Measurements from ENCODE around the gene FUT2. TPM values are rescaled to one million over a fixed set of nuclear protein-coding genes. Genes with fewer than 3 reads are reported as not detected.
A peak's percentile ranks its signal among the peaks of the same experiment; 100 is the strongest.

Gene FUT2
- total and polyA plus RNA-seq, 10 of the 15 experiments (the other 5 are each of a cell fraction or from before 2014, with no cell fraction given), result 0.02 to 0.13 (median 0.07) TPM; not detected in 7

GRCh38 chr19:48738557-48739403 is 43.0 kb downstream of the FUT2 start (continued):
- no peak for TF ChIP-seq E2F8 (IDR thresholded peaks at IDR 0.05; ENCODE audit: low read depth, partially characterized antibody)
- no peak for TF ChIP-seq TCF7 (IDR thresholded peaks at IDR 0.05; ENCODE audit: borderline replicate concordance)
- no peak for TF ChIP-seq JUNB (IDR thresholded peaks at IDR 0.05)
- no peak for TF ChIP-seq ZBED1 (IDR thresholded peaks at IDR 0.05; ENCODE audit: borderline replicate concordance)
- peak; percentile 26; the same call in 1 of the 2 replicates for TF ChIP-seq BACH1 (IDR thresholded peaks at IDR 0.05; ENCODE audit: borderline replicate concordance)
- TF ChIP-seq MEF2A (IDR thresholded peaks at IDR 0.05; ENCODE audit: insufficient read depth, low read depth, low read length), result no peak
- TF ChIP-seq CEBPZ (IDR thresholded peaks at IDR 0.05; ENCODE audit: low read depth, low read length), result no peak
- TF ChIP-seq DPF2 (IDR thresholded peaks at IDR 0.05), result 0 out of 2 replicates have a peak, but pooled peaks have one; percentile 47
- no peak for TF ChIP-seq ZSCAN29 (IDR thresholded peaks at IDR 0.05)
- TF ChIP-seq IRF4 (IDR thresholded peaks at IDR 0.05; ENCODE audit: low read depth, low read length), result no peak
- no peak for TF ChIP-seq HSF1 (IDR thresholded peaks at IDR 0.05; ENCODE audit: low read depth, low read length)
- 0 out of 2 replicates have a peak, but pooled peaks have one; percentile 41 for TF ChIP-seq YY1 (IDR thresholded peaks at IDR 0.05; ENCODE audit: low read depth, low read length)
- TF ChIP-seq ZNF687 (IDR thresholded peaks at IDR 0.05), result peak; percentile 51
- peak in 2 of 3 experiments; percentile 25 to 48; a peak in 3 of 6 replicates for TF ChIP-seq CTCF (IDR thresholded peaks at IDR 0.05 in 2 of 3, conservative IDR thresholded peaks at IDR 0.05 in 1 of 3; ENCODE audit: control insufficient read depth in 2 of 3, extremely low read depth in 1 of 3, insufficient read depth in 1 of 3, low read depth in 3 of 3, low read length in 3 of 3)
- TF ChIP-seq BCL11A (IDR thresholded peaks at IDR 0.05; ENCODE audit: low read depth, low read length), result no peak

Measured in GM12878 (cell line).